ENCODE measurements around the gene FAM81A.

DNA sequence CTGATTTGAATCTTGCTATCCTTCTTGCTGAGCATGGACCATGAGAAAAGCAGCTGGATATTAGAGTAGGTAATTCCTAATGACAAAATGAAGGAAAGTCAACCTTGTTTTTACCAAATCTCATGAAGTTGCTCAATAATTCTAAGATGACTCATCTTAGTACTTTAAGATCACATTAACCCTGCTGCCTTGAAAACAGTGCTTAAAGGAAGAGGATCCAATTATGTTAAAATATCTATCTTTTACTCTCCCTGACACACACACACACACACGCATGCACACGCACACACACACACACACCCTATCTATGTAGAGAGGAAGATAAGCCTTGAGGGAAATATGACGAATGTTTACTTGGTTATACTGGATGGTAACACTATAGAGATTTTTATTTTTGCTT lies 49.3 kb upstream of the FAM81A start:
- TF ChIP-seq, protein P1, sequence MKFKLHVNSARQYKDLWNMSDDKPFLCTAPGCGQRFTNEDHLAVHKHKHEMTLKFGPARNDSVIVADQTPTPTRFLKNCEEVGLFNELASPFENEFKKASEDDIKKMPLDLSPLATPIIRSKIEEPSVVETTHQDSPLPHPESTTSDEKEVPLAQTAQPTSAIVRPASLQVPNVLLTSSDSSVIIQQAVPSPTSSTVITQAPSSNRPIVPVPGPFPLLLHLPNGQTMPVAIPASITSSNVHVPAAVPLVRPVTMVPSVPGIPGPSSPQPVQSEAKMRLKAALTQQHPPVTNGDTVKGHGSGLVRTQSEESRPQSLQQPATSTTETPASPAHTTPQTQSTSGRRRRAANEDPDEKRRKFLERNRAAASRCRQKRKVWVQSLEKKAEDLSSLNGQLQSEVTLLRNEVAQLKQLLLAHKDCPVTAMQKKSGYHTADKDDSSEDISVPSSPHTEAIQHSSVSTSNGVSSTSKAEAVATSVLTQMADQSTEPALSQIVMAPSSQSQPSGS (CRISPR knock-in tag; IDR thresholded peaks at IDR 0.05; ENCODE audit: borderline replicate concordance, low read depth): no peak
- TF ChIP-seq, protein P2, sequence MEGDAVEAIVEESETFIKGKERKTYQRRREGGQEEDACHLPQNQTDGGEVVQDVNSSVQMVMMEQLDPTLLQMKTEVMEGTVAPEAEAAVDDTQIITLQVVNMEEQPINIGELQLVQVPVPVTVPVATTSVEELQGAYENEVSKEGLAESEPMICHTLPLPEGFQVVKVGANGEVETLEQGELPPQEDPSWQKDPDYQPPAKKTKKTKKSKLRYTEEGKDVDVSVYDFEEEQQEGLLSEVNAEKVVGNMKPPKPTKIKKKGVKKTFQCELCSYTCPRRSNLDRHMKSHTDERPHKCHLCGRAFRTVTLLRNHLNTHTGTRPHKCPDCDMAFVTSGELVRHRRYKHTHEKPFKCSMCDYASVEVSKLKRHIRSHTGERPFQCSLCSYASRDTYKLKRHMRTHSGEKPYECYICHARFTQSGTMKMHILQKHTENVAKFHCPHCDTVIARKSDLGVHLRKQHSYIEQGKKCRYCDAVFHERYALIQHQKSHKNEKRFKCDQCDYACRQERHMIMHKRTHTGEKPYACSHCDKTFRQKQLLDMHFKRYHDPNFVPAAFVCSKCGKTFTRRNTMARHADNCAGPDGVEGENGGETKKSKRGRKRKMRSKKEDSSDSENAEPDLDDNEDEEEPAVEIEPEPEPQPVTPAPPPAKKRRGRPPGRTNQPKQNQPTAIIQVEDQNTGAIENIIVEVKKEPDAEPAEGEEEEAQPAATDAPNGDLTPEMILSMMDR (IDR thresholded peaks at IDR 0.05): no peak
- TF ChIP-seq, protein P3, sequence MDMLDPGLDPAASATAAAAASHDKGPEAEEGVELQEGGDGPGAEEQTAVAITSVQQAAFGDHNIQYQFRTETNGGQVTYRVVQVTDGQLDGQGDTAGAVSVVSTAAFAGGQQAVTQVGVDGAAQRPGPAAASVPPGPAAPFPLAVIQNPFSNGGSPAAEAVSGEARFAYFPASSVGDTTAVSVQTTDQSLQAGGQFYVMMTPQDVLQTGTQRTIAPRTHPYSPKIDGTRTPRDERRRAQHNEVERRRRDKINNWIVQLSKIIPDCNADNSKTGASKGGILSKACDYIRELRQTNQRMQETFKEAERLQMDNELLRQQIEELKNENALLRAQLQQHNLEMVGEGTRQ (CRISPR knock-in tag; IDR thresholded peaks at IDR 0.05): no peak
- TF ChIP-seq MYBL2 (CRISPR knock-in tag; IDR thresholded peaks at IDR 0.05): no peak
- TF ChIP-seq TCF7 (CRISPR knock-in tag; IDR thresholded peaks at IDR 0.05; ENCODE audit: low read depth): no peak
- TF ChIP-seq, protein P4, sequence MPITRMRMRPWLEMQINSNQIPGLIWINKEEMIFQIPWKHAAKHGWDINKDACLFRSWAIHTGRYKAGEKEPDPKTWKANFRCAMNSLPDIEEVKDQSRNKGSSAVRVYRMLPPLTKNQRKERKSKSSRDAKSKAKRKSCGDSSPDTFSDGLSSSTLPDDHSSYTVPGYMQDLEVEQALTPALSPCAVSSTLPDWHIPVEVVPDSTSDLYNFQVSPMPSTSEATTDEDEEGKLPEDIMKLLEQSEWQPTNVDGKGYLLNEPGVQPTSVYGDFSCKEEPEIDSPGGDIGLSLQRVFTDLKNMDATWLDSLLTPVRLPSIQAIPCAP (CRISPR knock-in tag; IDR thresholded peaks at IDR 0.05): no peak
- no peak for TF ChIP-seq GRHL2 (CRISPR knock-in tag; IDR thresholded peaks at IDR 0.05; ENCODE audit: insufficient replicate concordance, severe bottlenecking)
- no peak for TF ChIP-seq RORB (CRISPR knock-in tag; IDR thresholded peaks at IDR 0.05)
- no peak for TF ChIP-seq NR2C2 (CRISPR knock-in tag; IDR thresholded peaks at IDR 0.05)
- TF ChIP-seq, protein P5, sequence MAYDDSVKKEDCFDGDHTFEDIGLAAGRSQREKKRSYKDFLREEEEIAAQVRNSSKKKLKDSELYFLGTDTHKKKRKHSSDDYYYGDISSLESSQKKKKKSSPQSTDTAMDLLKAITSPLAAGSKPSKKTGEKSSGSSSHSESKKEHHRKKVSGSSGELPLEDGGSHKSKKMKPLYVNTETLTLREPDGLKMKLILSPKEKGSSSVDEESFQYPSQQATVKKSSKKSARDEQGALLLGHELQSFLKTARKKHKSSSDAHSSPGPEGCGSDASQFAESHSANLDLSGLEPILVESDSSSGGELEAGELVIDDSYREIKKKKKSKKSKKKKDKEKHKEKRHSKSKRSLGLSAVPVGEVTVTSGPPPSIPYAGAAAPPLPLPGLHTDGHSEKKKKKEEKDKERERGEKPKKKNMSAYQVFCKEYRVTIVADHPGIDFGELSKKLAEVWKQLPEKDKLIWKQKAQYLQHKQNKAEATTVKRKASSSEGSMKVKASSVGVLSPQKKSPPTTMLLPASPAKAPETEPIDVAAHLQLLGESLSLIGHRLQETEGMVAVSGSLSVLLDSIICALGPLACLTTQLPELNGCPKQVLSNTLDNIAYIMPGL (CRISPR knock-in tag; IDR thresholded peaks at IDR 0.05): no peak
- TF ChIP-seq JUN (CRISPR knock-in tag; IDR thresholded peaks at IDR 0.05): no peak
- no peak for TF ChIP-seq CREB1 (CRISPR knock-in tag; IDR thresholded peaks at IDR 0.05)

Data from WTC11 (cell line).